Breast epithelium (tissue), 3 donors: ENCODE data around the gene CCDC127.

ENCODE experiments used
- CTCF ChIP-seq, 3 donors: fragments of 450-650 bp; IDR thresholded peaks; one replicate each; pipeline ENCODE4 v1.5.1; 2016 to 2017; ENCODE audit warnings: antibody characterized with exemption in 3 of 3, mild to moderate bottlenecking in 3 of 3, moderate library complexity in 3 of 3
- POLR2A ChIP-seq: fragments of 450-650 bp; IDR thresholded peaks from one replicate; pipeline ENCODE4 v1.6.1; 2016; ENCODE audit warnings: antibody characterized with exemption, mild to moderate bottlenecking, moderate library complexity

DNA sequence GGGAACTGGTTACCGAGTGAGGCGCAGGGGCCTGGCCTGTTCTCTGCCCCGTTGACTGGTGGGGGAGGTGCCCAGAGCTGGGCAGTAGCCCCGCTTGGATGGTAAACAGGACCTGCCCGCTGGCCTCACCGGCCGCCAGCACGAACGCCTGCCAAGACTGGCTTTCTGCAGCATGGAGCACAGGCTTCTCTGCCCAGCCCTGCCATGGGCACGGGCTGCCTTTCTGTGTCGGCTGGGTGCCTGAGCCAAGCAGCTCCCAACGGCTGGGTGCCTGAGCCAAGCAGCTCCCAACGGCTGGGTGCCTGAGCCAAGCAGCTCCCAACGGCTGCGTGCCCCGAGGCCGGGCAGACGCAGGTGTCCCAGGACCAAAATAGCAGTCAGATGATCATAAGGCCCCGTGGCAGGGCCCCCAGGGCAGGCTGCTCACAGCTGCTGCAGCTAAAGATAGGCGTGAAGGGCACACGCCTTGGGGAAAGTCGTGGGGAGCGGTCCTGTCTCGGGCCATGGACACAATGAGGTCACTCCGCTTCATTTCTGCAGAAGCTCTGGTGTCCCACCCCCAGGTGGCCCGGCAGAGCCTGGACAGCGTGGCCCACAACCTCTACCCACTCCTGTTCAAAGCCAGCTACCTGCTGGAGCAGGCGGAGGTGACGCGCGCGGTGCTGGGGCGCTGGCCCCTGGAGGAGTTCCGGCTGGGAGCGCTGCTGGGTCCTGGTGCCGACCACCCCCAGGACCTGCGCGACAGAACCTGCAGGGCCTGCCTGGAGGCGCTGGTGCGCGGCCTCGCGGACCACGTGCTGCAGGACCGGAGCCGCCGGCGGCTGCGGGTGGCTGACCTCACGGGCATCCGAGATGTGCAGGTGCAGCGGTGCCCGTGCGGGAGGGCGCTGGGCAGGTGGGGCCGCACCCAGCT lies 26.7 kb downstream of the CCDC127 start, which contains the start of gene LRRC14B:
- no peak for TF ChIP-seq POLR2A
- no peak for TF ChIP-seq CTCF (IDR thresholded peaks at IDR 0.05)
